ENCODE data around the gene ABLIM1.

GRCh38 chr10:114611617-114612016 lies 46.5 kb downstream of the ABLIM1 start:
- TF ChIP-seq CTCF (IDR thresholded peaks at IDR 0.05; ENCODE audit: poor library complexity, severe bottlenecking) (no peak), RAD21 (conservative IDR thresholded peaks at IDR 0.05) (no peak)
- TF ChIP-seq, protein P1, sequence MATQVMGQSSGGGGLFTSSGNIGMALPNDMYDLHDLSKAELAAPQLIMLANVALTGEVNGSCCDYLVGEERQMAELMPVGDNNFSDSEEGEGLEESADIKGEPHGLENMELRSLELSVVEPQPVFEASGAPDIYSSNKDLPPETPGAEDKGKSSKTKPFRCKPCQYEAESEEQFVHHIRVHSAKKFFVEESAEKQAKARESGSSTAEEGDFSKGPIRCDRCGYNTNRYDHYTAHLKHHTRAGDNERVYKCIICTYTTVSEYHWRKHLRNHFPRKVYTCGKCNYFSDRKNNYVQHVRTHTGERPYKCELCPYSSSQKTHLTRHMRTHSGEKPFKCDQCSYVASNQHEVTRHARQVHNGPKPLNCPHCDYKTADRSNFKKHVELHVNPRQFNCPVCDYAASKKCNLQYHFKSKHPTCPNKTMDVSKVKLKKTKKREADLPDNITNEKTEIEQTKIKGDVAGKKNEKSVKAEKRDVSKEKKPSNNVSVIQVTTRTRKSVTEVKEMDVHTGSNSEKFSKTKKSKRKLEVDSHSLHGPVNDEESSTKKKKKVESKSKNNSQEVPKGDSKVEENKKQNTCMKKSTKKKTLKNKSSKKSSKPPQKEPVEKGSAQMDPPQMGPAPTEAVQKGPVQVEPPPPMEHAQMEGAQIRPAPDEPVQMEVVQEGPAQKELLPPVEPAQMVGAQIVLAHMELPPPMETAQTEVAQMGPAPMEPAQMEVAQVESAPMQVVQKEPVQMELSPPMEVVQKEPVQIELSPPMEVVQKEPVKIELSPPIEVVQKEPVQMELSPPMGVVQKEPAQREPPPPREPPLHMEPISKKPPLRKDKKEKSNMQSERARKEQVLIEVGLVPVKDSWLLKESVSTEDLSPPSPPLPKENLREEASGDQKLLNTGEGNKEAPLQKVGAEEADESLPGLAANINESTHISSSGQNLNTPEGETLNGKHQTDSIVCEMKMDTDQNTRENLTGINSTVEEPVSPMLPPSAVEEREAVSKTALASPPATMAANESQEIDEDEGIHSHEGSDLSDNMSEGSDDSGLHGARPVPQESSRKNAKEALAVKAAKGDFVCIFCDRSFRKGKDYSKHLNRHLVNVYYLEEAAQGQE (IDR thresholded peaks at IDR 0.05; ENCODE audit: borderline replicate concordance), result no peak
